HepG2 (cell line): ENCODE results near the gene GGPS1. TPM values are rescaled to one million over a fixed set of nuclear protein-coding genes. Genes with fewer than 3 reads are reported as not detected.

ENCODE experiments used
- ARID2 ChIP-seq: sonication (generic); formaldehyde crosslinking; IDR thresholded peaks from 2 replicates; pipeline ENCODE4 v1.8.1; 2022; ENCODE audit warnings: mild to moderate bottlenecking, missing genetic modification reagents, borderline replicate concordance
- CREB1 ChIP-seq, 2 experiments: fragments of 450-650 bp in 1 of 2; IDR thresholded peaks; 2 replicates each; pipeline ENCODE4 v1.6.1; 2016 to 2017; ENCODE audit warnings: control low read depth in 1 of 2, mild to moderate bottlenecking in 1 of 2, missing compliant biosample characterization in 1 of 2, missing genetic modification characterization in 1 of 2
- HOXA5 ChIP-seq: sonication (generic); formaldehyde crosslinking; IDR thresholded peaks from 2 replicates; pipeline ENCODE4 v1.4.0; 2020; ENCODE audit warnings: missing genetic modification reagents
- JDP2 ChIP-seq: sonication (generic); formaldehyde crosslinking; IDR thresholded peaks from 2 replicates; pipeline ENCODE4 v1.8.1; 2022; ENCODE audit warnings: missing genetic modification reagents, borderline replicate concordance
- NR1H2 ChIP-seq: sonication (generic); formaldehyde crosslinking; IDR thresholded peaks from 2 replicates; pipeline ENCODE4 v1.8.1; 2022; ENCODE audit warnings: low read depth, missing genetic modification reagents, borderline replicate concordance
- NR2F2 ChIP-seq: IDR thresholded peaks from 2 replicates; pipeline ENCODE4 v1.6.1; 2012; ENCODE audit warnings: low read depth, inconsistent platforms, borderline replicate concordance
- PHF20 ChIP-seq: sonication (generic); formaldehyde crosslinking; IDR thresholded peaks from 2 replicates; pipeline ENCODE4 v1.5.0; 2020; ENCODE audit warnings: mild to moderate bottlenecking, missing genetic modification reagents
- SMARCE1 ChIP-seq: fragments of 450-650 bp; IDR thresholded peaks from 2 replicates; pipeline ENCODE4 v1.6.1; 2017; ENCODE audit warnings: borderline replicate concordance
- SRF ChIP-seq: IDR thresholded peaks from 2 replicates; pipeline ENCODE4 v1.6.1; 2011; ENCODE audit warnings: mild to moderate bottlenecking, low read depth, low read length, moderate library complexity
- ZNF121 ChIP-seq: sonication (generic); formaldehyde crosslinking; IDR thresholded peaks from 2 replicates; pipeline ENCODE4 v1.5.0; 2020; ENCODE audit warnings: mild to moderate bottlenecking, missing genetic modification reagents
- ZNF160 ChIP-seq: sonication (generic); formaldehyde crosslinking; IDR thresholded peaks from 2 replicates; pipeline ENCODE4 v1.8.0; 2022; ENCODE audit warnings: mild to moderate bottlenecking, inconsistent platforms, missing genetic modification reagents
- ZNF30 ChIP-seq: sonication (generic); formaldehyde crosslinking; IDR thresholded peaks from 2 replicates; pipeline ENCODE4 v1.5.0; 2020; ENCODE audit warnings: mild to moderate bottlenecking, missing genetic modification reagents
- ZNF589 ChIP-seq: sonication (generic); formaldehyde crosslinking; conservative IDR thresholded peaks from 2 replicates; pipeline ENCODE4 v1.8.0; 2022; ENCODE audit warnings: mild to moderate bottlenecking, moderate library complexity, missing genetic modification reagents
- ZNF703 ChIP-seq: sonication (generic); formaldehyde crosslinking; IDR thresholded peaks from 2 replicates; pipeline ENCODE4 v1.5.1; 2020; ENCODE audit warnings: missing genetic modification reagents, mild to moderate bottlenecking, moderate library complexity, borderline replicate concordance
- ZNF850 ChIP-seq: sonication (generic); formaldehyde crosslinking; conservative IDR thresholded peaks from 2 replicates; pipeline ENCODE4 v1.9.0; 2021; ENCODE audit warnings: mild to moderate bottlenecking, missing genetic modification reagents
- ZNF879 ChIP-seq: sonication (generic); formaldehyde crosslinking; IDR thresholded peaks from 2 replicates; pipeline ENCODE4 v1.8.1; 2023; ENCODE audit warnings: missing genetic modification reagents
- ZSCAN21 ChIP-seq: sonication (generic); formaldehyde crosslinking; IDR thresholded peaks from 2 replicates; pipeline ENCODE4 v1.8.0; 2022; ENCODE audit warnings: mild to moderate bottlenecking, missing genetic modification reagents, moderate library complexity, borderline replicate concordance
- polyA plus RNA-seq, 8 experiments: library from polyadenylated mRNA; depleted of rRNA in 3 of 8; stranded (reverse) in 7 of 8; unstranded in 1 of 8; fragments of >200 nt; fragmentation: Illumina TruSeq in 4 of 8; extraction: Trizol in 4 of 8; gene quantifications; 2 replicates each; pipeline versions ENCODE4 v1.2.1 to v1.2.3, GENCODE V29; 2011 to 2016; ENCODE audit warnings: low read depth in 4 of 8, missing spikeins in 1 of 8, mixed read lengths in 1 of 8; ENCODE audit not compliant: insufficient read depth in 1 of 8
- total RNA-seq, 5 experiments: library from RNA; depleted of rRNA; stranded (reverse); fragments of >200 nt; fragmentation: Illumina TruSeq; extraction: Trizol; gene quantifications; 2 replicates each; pipeline ENCODE4 v1.2.3, GENCODE V29; 2016; ENCODE audit warnings: low read depth in 1 of 5
- TF ChIP-seq, protein P1 (sequence below): sonication (generic); formaldehyde crosslinking; IDR thresholded peaks from 2 replicates; pipeline ENCODE4 v1.8.0; 2022; ENCODE audit warnings: low read depth, missing genetic modification reagents
- TF ChIP-seq, protein P2 (sequence below): sonication (generic); formaldehyde crosslinking; IDR thresholded peaks from 2 replicates; pipeline ENCODE4 v1.5.0; 2020; ENCODE audit warnings: missing genetic modification reagents, mild to moderate bottlenecking, borderline replicate concordance
- TF ChIP-seq, protein P3 (sequence below): IDR thresholded peaks from 2 replicates; pipeline ENCODE4 v1.6.1; 2016; ENCODE audit warnings: low read depth, control low read depth
- TF ChIP-seq, protein P4 (sequence below): sonication (generic); formaldehyde crosslinking; IDR thresholded peaks from 2 replicates; pipeline ENCODE4 v1.4.0; 2020; ENCODE audit warnings: missing genetic modification reagents
- TF ChIP-seq, protein P5 (sequence below): sonication (generic); formaldehyde crosslinking; IDR thresholded peaks from 2 replicates; pipeline ENCODE4 v1.4.0; 2020; ENCODE audit warnings: mild to moderate bottlenecking, missing genetic modification reagents

The GGPS1 gene
- total and polyA plus RNA-seq, 2 of the 13 experiments (the other 11 are each of a cell fraction or from before 2014, with no cell fraction given) = 28.8 to 42.6 TPM

DNA sequence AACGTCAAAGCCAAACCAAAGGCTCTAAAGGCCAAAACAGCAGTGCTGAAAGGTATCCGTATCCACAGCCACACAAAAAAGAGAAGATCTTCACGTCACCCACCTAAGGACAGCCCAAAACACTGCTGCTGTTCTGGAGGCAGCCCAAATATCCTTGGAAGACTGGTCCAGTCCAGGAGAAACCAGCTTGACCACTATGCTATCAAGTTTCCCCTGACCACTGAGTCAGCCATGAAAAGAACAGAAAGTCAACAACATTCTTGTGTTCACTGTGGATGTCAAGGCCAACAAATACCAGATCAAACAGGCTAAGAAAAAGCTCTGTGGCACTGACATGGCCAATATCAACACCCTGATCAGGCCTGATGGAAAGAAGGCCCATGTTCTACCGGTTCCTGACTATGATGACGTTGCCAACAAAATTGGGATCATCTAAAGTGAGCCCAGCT lies 32.4 kb upstream of the GGPS1 start (continued):
- TF ChIP-seq ZSCAN21 (CRISPR knock-in tag) (peak; percentile 54; the same call in 1 of the 2 replicates), SMARCE1 (0 out of 2 replicates have a peak, but pooled peaks have one; percentile 63), HOXA5 (CRISPR knock-in tag) (no peak), CREB1 (IDR thresholded peaks at IDR 0.05) (peak; percentile 75), CREB1 (CRISPR knock-in tag; IDR thresholded peaks at IDR 0.05) (peak; percentile 83), ZNF879 (CRISPR knock-in tag) (no peak), ZNF850 (CRISPR knock-in tag) (no peak), NR2F2 (peak; percentile 72; the same call in 1 of the 2 replicates), ARID2 (CRISPR knock-in tag) (no peak), PHF20 (CRISPR knock-in tag) (no peak), ZNF703 (CRISPR knock-in tag) (no peak), ZNF121 (CRISPR knock-in tag) (peak; percentile 75), NR1H2 (CRISPR knock-in tag) (no peak), SRF (no peak), ZNF160 (no peak), ZNF30 (CRISPR knock-in tag) (no peak), JDP2 (CRISPR knock-in tag) (no peak), ZNF589 (CRISPR knock-in tag) (no peak)
- TF ChIP-seq, protein P1, sequence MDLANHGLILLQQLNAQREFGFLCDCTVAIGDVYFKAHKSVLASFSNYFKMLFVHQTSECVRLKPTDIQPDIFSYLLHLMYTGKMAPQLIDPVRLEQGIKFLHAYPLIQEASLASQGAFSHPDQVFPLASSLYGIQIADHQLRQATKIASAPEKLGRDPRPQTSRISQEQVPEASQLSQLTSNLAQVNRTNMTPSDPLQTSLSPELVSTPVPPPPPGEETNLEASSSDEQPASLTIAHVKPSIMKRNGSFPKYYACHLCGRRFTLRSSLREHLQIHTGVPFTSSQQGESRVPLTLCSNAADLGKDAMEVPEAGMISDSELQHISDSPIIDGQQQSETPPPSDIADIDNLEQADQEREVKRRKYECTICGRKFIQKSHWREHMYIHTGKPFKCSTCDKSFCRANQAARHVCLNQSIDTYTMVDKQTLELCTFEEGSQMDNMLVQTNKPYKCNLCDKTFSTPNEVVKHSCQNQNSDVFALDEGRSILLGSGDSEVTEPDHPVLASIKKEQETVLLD (CRISPR knock-in tag) = no peak
- TF ChIP-seq, protein P2, sequence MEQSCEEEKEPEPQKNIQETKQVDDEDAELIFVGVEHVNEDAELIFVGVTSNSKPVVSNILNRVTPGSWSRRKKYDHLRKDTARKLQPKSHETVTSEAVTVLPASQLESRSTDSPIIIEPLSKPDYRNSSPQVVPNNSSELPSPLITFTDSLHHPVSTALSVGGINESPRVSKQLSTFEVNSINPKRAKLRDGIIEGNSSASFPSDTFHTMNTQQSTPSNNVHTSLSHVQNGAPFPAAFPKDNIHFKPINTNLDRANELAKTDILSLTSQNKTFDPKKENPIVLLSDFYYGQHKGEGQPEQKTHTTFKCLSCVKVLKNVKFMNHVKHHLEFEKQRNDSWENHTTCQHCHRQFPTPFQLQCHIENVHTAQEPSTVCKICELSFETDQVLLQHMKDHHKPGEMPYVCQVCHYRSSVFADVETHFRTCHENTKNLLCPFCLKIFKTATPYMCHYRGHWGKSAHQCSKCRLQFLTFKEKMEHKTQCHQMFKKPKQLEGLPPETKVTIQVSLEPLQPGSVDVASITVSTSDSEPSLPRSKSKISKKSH (CRISPR knock-in tag) = no peak
- TF ChIP-seq, protein P3, sequence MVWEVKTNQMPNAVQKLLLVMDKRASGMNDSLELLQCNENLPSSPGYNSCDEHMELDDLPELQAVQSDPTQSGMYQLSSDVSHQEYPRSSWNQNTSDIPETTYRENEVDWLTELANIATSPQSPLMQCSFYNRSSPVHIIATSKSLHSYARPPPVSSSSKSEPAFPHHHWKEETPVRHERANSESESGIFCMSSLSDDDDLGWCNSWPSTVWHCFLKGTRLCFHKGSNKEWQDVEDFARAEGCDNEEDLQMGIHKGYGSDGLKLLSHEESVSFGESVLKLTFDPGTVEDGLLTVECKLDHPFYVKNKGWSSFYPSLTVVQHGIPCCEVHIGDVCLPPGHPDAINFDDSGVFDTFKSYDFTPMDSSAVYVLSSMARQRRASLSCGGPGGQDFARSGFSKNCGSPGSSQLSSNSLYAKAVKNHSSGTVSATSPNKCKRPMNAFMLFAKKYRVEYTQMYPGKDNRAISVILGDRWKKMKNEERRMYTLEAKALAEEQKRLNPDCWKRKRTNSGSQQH (CRISPR knock-in tag) = 0 out of 2 replicates have a peak, but pooled peaks have one; percentile 46
- TF ChIP-seq, protein P4, sequence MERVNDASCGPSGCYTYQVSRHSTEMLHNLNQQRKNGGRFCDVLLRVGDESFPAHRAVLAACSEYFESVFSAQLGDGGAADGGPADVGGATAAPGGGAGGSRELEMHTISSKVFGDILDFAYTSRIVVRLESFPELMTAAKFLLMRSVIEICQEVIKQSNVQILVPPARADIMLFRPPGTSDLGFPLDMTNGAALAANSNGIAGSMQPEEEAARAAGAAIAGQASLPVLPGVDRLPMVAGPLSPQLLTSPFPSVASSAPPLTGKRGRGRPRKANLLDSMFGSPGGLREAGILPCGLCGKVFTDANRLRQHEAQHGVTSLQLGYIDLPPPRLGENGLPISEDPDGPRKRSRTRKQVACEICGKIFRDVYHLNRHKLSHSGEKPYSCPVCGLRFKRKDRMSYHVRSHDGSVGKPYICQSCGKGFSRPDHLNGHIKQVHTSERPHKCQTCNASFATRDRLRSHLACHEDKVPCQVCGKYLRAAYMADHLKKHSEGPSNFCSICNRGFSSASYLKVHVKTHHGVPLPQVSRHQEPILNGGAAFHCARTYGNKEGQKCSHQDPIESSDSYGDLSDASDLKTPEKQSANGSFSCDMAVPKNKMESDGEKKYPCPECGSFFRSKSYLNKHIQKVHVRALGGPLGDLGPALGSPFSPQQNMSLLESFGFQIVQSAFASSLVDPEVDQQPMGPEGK (CRISPR knock-in tag) = no peak
- TF ChIP-seq, protein P5, sequence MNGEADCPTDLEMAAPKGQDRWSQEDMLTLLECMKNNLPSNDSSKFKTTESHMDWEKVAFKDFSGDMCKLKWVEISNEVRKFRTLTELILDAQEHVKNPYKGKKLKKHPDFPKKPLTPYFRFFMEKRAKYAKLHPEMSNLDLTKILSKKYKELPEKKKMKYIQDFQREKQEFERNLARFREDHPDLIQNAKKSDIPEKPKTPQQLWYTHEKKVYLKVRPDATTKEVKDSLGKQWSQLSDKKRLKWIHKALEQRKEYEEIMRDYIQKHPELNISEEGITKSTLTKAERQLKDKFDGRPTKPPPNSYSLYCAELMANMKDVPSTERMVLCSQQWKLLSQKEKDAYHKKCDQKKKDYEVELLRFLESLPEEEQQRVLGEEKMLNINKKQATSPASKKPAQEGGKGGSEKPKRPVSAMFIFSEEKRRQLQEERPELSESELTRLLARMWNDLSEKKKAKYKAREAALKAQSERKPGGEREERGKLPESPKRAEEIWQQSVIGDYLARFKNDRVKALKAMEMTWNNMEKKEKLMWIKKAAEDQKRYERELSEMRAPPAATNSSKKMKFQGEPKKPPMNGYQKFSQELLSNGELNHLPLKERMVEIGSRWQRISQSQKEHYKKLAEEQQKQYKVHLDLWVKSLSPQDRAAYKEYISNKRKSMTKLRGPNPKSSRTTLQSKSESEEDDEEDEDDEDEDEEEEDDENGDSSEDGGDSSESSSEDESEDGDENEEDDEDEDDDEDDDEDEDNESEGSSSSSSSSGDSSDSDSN (CRISPR knock-in tag) = no peak; the same call in 1 of the 2 replicates
